Activated T-cell treated with anti-CD3 and anti-CD28 coated beads, Interleukin-2, amount 50 U/mL, for 24 hours (primary cell): ENCODE measurements around the gene GNAS.

ENCODE experiments used
- DNase-seq: peaks from one replicate; pipeline ENCODE4 v3.0.0-alpha.2; 2020
- H3K27ac Mint-ChIP-seq: 2 replicates; pipeline ENCODE4 v1.8.0; 2020; ENCODE audit warnings: mild to moderate bottlenecking, mixed read lengths
- H3K27me3 Mint-ChIP-seq: 2 replicates; pipeline ENCODE4 v1.8.0; 2020; ENCODE audit warnings: mixed read lengths
- H3K36me3 Mint-ChIP-seq: 2 replicates; pipeline ENCODE4 v1.8.0; 2020; ENCODE audit warnings: low read depth, mixed read lengths
- H3K4me1 Mint-ChIP-seq: 2 replicates; pipeline ENCODE4 v1.8.0; 2020; ENCODE audit warnings: low read depth, mixed read lengths
- H3K4me3 Mint-ChIP-seq: 2 replicates; pipeline ENCODE4 v1.8.0; 2020; ENCODE audit warnings: mild to moderate bottlenecking, moderate library complexity, mixed read lengths
- H3K9me3 Mint-ChIP-seq: 2 replicates; pipeline ENCODE4 v1.8.0; 2020; ENCODE audit warnings: mixed read lengths

Gene GNAS

DNA sequence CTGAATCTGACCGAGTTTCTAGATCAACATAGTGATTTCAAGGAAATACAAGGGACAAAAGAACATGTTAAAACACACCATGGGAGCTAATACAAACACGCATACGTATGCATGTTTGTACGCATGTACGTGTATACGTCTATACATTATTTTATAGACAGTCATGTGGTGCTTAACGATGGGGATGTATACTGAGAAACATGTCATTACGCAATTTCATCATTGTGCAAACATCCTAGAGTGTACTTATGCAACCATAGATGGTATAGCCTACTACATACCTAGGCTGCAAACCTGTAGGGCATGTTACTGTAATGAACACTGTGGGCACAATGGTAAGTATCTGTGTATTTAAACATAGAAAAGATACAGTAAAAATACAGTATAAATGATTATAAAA, 103.6 kb downstream of the GNAS start:
- DNase-seq: no peak
- Mint-ChIP-seq H3K27me3 (peaks cover 6% of the 10 kb centered on the region), H3K9me3 (no peaks in the 10 kb centered on the region), H3K4me3 (no peak overlapping the region), H3K4me1 (no peaks in the 10 kb centered on the region), H3K36me3 (no peaks in the 10 kb centered on the region), H3K27ac (no peak overlapping the region)

DNA sequence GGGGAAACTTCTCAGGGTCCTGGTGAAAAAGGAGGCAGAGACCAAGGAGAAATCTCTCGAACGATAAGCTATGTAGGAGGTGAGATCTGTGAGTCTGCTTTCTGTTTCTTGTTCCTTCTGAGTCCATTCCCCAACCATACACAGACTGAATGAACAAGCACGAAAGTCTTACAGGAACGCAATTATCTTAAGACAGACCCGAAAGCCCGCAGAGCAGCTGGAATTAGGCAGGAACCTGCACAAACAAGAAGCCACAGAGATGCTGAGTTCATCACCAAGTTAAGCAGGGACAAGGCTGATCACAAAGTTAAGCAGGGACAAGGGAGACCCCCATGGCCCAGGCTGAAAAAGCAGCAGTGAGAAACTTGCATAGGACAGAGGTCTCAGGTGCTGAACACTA, 107.1 kb downstream of the GNAS start:
- Mint-ChIP-seq H3K27me3 (peaks cover 6% of the 10 kb centered on the region), H3K27ac (no peak overlapping the region)

More for the DNA sequence above, 107.1 kb downstream of the GNAS start:
- Mint-ChIP-seq H3K4me1 (no peaks in the 10 kb centered on the region), H3K9me3 (no peaks in the 10 kb centered on the region), H3K36me3 (no peaks in the 10 kb centered on the region), H3K4me3 (no peak overlapping the region)
- DNase-seq: no peak
